Omental fat pad (tissue), 4 donors: ENCODE measurements around the gene ZNF536. TPM values are rescaled to one million over a fixed set of nuclear protein-coding genes. Genes with fewer than 3 reads are reported as not detected.

Experiments
- ATAC-seq: fragments of 150-250 bp; one replicate; pipeline ENCODE4 v1.9.1; 2016; ENCODE audit warnings: mild to moderate bottlenecking, moderate library complexity; ENCODE audit not compliant: low FRiP score
- DNase-seq: peaks from one replicate; pipeline ENCODE4 v3.0.0-alpha.2; 2019; ENCODE audit warnings: low spot score
- total RNA-seq, 4 donors: library from RNA; depleted of rRNA; stranded (reverse); fragments of >200 nt; gene quantifications; one replicate each; pipeline ENCODE4 v1.1.0, GENCODE V29; 2016
- TF ChIP-seq, protein P1 (sequence below), 3 donors: fragments of 450-650 bp; IDR thresholded peaks; one replicate each; pipeline ENCODE4 v1.5.1; 2016 to 2017; ENCODE audit warnings: antibody characterized with exemption in 3 of 3, mild to moderate bottlenecking in 3 of 3, moderate library complexity in 2 of 3

Gene ZNF536
- total RNA-seq, 4 donors from 2014 or later, result 0.09 to 1.1 TPM; not detected in 2

DNA sequence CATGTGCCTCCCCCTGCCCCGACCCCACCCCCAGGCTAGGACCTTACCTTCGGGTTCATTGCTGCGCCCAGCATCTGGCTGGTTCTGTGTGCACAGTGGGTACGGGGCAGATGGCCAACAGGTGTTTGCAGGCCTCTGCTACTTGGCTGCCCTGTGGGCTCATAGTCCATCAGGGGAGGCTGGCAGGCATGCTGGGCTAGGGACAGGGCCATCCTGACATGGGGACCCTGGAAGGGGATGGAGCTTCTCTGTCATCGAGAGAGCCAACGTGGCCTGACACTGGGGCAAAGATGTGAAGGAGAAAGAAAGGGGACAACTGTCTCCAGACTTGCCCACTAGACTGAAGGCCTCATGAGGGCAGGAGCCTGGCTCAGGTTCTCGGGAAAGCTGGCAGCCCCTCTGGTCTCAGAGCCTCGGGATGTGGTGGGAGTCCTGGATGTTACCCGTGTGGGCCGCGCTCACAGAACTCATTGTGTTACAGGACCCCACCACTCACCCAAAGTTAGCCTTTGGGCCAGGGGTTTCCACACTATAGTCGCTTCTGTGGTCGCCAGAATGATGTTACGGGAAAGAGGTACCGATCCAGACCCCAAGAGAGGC is 4.7 kb downstream of the ZNF536 start:
- DNase-seq (no peak), ATAC-seq (no peak)
- TF ChIP-seq, protein P1, sequence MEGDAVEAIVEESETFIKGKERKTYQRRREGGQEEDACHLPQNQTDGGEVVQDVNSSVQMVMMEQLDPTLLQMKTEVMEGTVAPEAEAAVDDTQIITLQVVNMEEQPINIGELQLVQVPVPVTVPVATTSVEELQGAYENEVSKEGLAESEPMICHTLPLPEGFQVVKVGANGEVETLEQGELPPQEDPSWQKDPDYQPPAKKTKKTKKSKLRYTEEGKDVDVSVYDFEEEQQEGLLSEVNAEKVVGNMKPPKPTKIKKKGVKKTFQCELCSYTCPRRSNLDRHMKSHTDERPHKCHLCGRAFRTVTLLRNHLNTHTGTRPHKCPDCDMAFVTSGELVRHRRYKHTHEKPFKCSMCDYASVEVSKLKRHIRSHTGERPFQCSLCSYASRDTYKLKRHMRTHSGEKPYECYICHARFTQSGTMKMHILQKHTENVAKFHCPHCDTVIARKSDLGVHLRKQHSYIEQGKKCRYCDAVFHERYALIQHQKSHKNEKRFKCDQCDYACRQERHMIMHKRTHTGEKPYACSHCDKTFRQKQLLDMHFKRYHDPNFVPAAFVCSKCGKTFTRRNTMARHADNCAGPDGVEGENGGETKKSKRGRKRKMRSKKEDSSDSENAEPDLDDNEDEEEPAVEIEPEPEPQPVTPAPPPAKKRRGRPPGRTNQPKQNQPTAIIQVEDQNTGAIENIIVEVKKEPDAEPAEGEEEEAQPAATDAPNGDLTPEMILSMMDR (IDR thresholded peaks at IDR 0.05), result no peak

DNA sequence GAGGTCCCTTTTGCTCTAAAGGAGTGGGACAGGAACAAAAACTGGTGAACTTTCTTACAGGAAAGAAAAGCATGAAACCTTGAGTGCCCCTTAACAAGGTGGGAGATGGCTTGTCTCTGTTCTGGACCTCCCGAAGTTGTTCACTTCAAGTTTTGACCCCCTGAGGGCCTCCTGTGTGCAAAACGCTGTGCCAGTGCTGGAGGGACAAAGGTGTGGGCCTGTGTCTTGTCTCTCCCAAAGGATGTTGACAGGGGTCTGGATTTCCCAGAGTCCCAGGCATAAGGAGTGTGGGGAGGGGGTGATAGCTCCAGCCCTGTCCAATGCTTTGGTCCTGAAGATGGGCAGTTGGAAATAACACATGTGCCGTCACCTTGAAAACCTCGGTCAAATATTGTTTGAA is 6.5 kb downstream of the ZNF536 start:
- ATAC-seq, result no peak
- TF ChIP-seq, protein P1 (IDR thresholded peaks at IDR 0.05), result no peak
- no peak for DNase-seq

DNA sequence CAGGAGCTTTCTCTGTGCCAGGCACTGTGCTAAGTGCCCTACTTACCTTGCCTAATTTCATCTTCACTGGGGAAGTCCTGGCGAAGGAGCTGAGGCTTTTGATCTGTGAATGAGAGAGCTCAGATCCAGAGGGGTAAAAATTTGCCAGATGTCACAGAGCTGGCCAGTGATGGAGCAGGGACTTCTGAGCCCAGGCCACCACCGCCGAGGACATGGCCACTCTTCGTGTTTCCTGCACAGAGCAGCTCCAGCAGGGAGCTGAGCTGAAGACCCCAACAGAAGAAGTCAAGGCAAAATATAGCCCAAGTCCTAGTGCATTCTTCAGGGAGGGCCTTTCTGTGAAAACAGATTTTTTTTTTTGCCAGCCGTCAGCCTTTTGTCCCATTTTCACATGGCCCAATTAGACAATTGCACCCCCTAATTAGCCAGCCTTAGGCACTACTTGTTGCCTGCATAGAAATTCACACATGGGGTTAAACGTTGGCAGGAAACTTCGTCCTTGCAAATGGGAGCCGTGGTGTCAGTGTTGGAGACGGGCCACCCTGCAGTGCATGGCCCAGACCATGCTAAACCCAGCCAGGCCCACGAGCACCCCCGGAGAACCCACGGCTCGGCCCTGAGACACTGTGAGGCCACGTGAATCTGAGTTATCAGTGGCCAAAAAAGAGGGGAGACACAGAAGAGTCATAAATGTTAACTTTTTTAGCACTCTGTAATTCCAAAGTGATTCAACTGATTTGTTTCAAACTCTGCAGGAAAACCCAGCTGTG is 7.8 kb downstream of the ZNF536 start:
- no peak for ATAC-seq
- DNase-seq, result no peak
- TF ChIP-seq, protein P1 (IDR thresholded peaks at IDR 0.05), result no peak

DNA sequence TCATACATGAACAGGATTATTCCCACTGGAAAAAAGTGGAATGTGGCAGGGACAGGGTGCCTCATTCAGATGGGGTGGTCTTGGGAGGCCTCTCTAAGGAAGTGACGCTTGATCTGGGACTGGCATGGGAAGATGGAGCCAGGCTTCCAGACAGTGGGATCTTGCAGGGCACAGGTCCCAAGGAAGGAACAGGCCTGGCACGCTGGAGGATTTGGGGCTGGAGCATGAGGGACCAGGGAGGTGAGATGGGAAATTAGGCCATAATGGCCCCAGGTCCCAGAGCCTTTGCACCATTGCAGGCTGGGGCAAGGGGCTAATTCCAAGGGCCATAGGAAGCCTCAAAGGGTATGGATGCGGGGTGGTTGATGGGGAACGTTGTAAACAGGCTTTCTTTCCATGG is 9.2 kb downstream of the ZNF536 start:
- TF ChIP-seq, protein P1 (IDR thresholded peaks at IDR 0.05), result no peak
- DNase-seq (no peak), ATAC-seq (no peak)

DNA sequence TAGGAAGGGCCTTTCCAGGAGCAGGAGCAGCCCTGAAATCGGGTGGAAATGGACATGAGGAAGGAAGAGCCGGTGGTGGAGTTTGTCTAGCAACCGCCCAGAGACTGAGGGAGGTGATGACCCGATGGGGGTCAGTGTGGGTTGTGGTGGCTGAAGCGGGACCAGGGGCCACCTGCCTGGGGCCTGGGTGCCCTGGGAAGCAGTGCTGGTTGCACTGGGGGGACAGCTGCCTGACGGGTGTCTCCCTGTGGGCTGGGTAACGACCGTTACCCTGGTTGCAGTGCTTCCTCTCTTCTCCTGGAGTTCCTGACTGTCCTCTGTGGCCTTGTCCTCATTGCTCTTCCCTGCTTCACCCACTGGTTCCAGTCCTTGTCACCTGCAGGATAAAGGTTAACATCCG is 13.0 kb downstream of the ZNF536 start:
- TF ChIP-seq, protein P1 (IDR thresholded peaks at IDR 0.05), result no peak
- ATAC-seq, result no peak
- DNase-seq, result no peak

DNA sequence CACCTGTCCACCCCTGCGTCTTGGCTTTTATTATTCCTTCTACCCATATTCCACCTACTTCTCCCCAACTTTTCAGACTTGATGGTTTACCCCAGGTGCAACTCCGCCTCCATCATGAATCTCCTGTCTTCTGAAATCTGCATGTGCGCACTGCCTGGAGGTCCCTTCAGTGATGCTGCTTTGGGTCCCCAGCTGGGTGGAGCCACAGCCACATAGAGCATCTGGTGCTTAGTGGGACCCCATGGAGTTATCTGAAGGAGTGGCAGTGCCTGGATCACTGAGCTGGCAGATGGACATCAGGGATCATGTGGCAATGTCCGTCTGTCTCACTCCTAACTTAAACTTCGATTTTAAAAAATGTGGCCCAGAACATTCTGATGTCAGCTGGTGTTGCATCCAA is 13.5 kb downstream of the ZNF536 start:
- TF ChIP-seq, protein P1 (IDR thresholded peaks at IDR 0.05), result no peak
- DNase-seq, result no peak

More for the DNA sequence above, 13.5 kb downstream of the ZNF536 start:
- no peak for ATAC-seq
